ENCODE measurements around the gene VSX1.

The VSX1 gene

DNA sequence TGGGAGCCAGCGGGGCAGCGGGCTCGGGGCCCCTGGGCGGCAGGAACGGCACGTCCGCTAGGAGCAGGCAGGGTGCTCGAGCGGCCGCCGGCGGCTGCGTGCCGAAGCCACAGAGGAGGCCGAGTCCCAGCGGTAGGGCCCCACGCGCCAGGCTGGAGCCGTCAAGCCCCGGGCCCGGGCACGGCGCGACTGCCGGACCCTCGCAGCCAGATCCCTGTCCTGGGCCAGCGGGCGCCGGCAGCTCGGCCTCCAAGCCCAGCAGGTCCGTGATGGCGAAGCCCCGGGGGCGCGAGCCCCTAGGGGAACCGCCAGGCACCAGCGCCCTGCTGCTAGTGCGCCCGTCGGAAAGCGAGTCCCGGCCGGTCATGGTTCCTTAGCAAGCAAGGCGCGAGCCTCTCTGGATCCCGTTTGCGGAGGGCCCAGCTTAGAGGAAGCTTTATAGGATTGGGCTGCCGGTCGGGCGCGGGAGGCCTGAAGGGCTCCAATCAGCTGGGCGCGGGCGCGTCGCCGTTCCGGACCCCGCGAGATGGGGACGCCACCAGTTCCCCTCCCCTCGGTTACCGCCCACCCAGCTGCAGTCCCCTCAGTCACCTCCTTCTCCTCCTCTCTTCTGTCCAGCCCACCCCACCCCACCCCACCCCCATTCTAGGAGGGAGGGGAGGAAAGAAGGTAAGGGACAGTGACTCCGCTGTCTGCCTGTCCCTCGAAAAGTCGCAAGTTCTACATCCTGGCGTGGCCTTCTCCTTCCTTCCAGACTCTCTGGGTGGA, at the start of gene VSX1:
Gene VSX1 (minus strand): TSS at position 412 of the 768 bp plus-strand sequence. CDS start 45 bp downstream, at position 367.
- no peak for DNase-seq

DNA sequence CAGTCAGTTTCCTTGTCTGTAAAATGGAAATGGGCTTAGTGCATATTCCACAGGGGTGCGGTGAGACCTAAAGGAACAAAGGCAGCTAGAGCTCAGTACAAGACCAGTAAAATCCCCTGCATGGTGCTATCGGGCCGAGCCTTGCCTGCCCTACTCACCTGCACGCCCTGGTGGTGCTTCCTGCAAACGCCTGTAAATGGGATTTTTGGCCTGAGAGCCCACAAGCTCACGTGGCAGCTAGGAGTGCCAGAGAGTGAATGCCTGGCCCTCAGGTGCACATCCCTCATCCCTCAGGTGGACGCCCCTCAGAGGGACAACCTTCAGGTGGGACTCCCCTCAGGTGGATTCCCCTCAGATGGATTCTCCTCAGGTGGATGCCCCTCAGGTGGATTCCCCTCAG, 48.0 kb upstream of the VSX1 start:
- no peak for DNase-seq

DNA sequence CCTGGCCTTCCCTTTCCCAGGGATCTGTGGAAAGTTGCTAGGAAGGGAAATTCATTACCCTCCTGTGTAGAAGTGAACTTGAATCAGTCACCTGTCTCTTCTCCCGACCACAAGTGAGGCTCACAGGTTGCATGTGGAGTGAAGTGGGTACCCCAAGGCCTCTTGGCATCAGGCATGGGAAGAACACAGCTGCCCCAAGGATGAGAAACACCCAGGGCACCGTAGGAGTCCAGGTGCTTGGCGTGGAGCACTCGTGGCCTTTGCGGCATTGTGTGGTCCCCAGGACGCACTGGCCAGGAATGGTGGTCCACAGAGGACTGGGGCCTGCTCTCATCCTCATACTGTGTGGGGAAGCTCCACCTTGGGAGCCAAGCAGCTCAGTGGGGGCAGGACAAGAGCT, 47.5 kb upstream of the VSX1 start:
- no peak for DNase-seq

DNA sequence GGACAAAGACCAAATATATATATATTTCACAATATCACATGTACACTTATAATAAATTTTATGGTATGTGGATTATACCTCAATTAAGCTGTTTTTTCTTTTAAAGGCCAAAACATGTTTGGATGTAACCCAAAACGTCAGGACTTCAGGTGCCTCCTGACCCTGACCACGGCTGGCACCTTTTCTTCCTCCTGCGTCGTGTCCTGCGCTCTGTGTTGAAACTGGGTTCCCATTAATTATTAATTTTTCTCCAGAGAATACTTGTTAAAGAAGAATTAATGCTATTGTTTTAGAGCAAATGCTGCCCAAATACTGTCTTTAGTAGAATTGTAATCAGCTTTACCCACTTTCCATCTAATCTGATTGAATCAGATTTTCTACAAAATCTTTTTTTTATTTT, 46.7 kb upstream of the VSX1 start:
- no peak for DNase-seq

DNA sequence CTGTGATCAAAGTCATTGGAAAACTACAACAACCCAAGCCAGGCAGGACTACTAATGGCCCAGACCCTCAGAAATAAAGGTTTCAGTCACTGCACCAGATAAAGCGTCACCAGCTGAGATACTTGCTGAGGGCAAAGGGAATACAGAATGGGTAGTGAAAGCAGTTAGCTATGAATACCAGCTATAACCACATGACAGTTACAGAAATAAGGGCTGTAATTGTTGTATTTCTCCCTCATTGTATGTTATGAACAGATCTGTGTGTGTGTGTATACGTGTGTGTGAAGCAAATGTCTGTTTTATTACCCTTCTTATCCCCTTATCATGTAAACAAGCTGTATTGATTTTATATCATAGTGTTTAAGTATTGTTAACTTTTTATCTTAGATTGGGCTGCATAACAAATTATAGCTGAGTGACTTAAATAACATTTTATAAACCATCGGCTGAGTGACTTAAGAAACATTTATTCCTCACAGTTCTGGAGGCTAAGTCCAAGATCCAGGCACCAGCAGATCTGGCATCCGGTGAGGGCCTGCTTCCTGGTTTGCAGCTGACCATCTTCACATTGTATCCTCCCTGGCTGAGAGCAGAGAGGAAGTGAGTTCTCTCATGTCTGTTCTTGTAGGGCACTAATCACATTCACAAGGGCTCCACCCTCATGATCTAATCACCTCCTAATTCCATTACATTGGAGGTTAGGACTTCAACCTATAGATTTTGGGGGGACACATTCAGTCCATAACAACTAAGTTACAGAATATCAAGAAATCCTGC, 46.0 kb upstream of the VSX1 start:
- no peak for DNase-seq

DNA sequence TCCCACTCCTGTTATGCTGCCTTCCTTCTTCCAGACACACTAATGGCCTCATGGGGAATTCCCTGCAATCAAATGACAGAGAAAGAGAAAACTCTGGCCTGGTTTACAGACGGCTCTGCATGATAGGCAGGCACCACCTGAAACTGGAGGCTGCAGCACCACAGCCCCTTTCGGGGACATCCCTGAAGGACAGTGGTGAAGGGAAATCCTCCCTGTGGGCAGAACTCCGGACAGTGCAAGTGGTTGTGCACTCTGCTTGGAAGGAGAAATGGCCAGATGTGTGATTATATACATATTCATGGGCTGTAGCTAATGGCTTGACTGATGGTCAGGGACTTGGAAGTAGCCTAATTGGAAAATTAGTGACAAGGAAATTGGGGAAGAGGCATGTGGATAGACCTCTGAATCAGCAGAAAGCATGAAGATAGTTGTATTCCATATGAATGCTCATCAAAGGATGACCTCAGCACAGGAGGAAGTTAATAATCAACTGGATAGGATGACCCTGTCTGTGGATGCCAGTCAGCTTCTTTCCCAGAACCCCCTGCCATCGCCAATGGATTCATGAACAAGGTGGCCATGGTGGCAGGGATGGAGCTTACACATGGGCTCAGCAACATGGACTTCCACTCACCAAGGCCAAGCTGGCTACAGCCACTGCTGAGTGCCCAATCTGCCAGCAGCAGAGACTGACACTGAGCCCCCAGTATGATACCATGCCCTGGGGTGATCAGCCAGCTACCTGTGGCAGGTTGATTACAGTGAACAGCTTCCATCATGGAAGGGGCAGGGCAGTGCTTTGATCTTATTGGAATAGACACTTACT, 44.5 kb upstream of the VSX1 start:
- DNase-seq: no peak

DNA sequence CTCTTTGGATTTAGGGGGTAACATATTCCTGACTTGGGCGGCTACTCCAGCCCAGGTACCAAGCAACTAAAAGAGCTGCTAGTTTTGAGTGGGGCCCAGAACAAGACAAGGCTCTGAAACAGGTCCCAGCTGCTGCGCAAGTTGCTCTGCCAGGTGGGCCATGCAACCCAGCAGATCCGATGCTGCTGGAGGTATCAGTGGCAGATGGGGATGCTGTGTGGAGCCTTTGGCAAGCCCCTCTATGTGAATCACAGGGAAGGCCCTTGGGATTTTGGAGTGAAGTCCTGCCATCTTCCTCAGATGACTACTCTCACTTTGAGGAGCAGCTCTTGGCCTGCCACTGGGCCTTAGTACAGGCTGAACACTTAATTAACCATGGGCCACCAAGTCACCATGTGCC, 43.7 kb upstream of the VSX1 start:
- DNase-seq: no peak

DNA sequence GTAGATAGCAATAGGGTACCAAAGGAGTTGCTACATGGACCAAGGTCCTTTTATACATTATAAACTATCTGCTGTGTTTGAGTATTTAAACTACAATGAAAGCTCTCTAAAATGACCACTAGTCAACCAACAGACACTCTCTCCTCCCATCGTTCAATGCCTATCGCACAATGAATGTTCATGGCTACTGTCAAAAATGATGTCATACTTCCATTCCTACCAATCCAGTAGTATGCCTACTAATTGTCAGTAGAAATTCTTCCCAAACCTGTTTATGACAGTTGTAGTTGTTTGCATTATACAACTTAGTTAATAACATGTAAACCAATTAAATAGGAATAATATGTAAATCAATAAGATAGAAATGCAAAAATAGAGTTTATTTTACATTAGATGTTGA, 39.0 kb upstream of the VSX1 start:
- no peak for DNase-seq

DNA sequence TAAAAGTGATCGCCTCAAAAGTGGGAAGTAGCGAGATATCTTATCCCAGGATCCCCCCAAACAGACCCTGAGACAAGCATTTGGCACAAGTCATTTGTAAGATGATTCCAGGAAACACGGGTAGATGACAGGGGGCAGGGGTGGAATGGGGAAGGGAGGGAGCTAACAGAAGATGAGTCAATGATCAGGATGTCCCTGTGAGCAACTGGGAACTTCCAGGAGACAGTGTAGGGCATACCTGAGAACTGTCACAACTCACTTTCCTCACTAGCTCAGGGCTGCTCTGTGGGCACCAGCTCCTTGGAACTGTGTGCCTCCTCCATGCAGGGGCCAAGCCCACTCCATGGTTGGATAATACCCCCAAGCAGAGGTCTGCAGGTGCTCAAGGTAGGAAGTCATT, 38.5 kb upstream of the VSX1 start:
- DNase-seq: no peak

DNA sequence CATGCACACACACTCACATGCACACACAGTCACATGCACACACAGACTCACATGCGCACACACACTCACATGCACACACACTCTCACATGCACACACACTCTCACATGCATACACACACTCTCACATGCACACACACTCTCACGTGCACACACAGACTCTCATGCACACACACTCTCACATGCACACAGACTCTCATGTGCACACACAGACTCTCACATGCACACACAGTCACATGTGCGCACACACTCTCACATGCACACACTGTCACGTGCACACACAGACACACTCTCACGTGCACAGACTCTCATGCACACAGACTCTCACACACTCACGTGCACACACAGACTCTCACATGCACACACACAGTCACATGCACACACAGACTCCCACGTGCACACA, 36.6 kb upstream of the VSX1 start:
- no peak for DNase-seq

DNA sequence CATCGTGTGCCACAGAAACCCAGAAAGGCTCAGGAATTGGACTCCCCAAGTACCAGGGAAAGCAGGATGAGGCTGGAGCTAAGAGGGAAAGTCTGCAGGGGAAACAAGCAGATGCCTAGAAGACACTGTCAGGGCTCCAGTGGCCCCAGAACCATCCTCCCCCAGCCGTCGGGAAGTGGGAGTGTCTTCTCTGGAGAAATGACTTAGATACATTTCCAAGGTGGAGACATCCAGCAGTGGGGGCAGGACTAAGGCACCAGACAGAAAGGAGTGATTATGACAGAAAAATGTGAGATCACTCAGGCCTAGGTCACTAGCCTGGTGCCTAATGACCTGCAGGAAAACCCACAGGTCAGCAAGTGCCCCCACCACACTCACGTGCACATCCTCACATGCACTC, 36.0 kb upstream of the VSX1 start:
- DNase-seq: no peak

DNA sequence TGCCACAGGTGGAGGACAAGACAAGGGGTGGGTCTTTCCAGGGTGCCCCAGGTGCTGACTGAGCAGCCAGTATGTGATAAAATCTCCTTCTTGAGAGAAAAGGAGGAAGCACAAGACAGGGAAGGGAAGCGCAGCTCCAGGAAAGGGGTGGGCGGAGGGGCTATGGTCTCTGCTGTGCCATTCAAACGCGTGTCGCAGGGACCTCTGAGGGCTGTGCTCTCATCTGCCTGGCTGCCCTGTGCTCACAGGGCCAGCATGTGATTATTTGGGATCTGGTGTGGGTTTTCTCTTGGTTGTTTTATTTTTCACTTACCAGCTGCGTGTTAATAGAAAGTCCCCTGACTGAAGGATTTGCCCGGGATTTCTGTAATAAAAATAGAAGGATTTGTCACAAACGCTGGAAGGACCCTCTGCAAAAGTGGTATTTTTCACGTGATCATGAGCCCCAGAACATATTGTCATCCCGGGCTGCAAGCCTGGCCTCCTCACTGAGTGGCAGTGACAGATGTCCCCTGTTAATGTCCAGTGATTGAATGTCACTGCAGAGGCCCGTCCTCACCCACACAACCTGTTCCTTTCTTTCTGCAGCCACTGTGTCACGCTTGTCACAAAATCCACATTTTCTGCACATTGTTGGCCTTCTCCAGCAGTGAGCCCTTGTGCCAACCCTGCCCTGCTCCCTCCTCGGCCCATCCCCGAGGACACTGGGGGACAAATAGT, 35.0 kb upstream of the VSX1 start:
- no peak for DNase-seq

DNA sequence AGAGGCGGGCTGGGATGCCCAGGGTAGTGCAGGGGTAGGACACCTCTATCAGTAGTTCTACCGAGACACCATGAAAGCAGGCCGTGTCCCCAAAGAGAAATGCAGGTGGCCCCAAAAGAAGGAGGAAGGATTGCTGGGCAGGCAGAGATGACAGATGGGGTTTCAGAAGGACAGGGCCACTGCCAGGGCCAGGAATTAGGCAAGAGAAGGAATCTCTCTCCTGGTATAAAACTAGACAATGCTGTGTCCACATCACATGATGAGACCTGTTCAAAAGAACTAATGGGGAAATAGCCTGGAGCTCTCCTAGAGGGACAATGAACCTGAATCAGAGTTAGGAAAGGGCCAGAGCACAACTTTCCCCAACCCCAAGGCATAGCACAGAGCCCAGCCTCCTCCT, 21.6 kb upstream of the VSX1 start:
- DNase-seq: no peak

DNA sequence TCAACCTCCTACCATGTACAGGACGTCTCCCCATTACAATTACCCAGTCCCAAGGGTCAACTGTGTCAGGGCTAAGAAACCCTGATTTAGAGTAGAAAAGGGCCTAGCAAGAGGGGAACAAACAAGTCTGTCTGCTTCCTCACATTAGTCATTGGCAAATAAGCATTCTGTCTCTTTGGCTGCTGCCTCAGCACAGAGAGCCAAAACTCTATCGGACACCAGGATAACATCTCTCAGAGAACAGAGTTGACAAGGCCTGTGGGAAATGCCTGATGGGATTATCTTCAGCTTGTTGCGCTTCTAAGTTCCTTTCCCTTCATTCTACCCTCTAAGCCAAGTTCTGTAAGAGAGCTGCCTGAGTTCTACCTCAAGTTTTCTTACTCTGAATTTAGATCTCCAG, 19.0 kb upstream of the VSX1 start:
- DNase-seq: no peak

DNA sequence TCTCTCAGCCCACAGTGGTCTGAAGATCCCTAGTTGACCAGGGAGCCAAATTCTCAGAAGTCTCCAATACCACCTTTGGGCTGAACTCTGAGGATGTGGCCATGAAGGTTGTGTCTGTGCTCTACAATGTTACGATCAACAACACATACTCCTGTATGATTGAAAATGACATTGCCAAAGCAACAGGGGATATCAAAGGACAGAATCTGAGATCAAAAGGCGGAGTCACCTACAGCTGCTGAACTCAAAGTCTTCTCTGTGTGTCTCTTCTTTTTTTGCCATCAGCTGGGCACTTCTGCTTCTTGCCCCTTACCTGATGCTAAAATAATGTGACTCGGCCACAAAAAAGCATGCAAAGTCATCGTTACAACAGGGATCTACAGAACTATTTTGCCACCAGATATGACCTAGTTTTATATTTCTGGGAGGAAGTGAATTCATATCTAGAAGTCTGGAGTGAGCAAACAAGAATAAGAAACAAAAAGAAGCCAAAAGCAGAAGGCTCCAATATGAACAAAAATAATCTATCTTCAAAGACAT, 17.7 kb upstream of the VSX1 start:
- no peak for DNase-seq

DNA sequence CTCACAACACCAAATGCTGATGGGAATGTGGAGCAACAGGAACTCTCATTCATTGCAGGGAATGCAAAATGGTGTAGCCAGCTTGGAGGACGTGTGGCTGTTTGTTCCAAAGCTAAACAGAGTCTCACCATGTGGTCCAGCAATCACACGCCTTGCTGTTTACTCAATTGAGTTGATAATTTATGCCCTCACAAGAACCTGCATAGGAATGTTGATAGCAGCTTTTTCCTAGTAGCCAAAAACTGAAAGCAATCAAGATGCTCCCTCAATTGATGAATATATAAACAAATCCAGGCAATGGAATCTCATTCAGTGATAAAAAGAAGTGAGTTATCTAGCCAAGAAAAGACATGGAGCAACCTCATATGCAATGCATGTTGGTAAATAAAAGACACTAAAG, 15.6 kb upstream of the VSX1 start:
- no peak for DNase-seq

DNA sequence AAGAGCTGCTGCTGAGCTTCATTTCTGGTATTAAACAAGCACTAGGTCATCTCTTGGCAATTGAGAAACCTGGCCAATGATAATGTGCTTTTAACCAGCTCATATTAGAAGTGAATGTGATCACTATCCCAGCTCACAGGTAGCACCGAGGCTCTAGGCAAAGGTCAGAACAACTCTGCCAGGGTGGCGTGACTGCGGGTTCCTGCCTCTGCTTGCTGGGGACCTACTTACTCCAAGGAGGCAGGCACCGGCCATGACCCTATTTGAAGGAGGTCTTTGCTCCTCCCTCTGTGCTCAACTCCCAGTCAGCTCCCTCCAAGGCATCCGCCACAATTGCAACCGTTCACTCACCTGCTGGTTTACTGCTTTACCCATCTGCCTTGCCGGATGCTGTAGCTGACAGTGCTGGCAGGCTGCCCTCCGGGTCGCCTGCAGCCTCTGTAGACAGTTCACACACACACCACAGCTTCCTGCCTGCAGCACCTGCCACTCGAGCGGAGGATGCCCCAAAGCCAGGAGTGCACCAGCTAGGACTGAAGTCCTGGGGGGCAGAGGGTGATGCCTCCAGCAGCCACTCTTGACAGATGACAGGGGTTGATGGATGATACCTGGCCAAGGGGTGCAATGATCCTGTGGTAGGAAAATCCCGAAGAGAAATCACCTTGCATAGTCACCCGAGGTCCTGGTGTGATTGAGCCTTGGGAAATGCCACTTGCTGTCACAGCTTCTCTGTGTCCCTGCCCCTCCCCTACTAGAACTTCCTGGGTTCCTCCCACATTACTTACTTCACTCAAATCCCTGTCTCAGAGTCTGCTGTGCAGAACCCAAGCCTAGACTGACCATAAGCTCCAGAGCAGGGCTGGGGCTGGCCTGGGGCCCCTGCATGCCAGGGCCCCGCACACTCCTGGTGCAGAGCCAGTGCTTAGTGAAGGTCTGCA, 8.8 kb upstream of the VSX1 start:
- peak; percentile 81 for DNase-seq

DNA sequence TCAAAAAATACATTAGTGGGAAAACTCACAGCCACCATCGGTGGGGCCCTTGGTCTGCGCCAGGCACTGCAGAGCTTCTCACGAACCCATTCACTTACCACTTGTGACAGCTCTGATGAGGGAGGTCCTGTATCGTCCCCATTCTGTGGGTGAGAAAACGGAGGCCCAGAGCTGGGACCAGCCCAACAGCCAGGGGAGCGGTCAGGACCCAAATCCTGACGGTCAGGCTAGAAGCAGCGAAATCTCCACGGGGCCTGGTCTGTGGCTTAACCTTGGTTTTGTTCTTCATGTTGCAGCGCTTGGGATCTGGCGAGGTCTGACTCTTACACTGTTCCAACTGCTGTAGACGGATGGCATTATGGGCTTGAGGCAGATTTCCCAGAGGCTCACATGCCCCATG, 7.7 kb upstream of the VSX1 start:
- no peak for DNase-seq

DNA sequence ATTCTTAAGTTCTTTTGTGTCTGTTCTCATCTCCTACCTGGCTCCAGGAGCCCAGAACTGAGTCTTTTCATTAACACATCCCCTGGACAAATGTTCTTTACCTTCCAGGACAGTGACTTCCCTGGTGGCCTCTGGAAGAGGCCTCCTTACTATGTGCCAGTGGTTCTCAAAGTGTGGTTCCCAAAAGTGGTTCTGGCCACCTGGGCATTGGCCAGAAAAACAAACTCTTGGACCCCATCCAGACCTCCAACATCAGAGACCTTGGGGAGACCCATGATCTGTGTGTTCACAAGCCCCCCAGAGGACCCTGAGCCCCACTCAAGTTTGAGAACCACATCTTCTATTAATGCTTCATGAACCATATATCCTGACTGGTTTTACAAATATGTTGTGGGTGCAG, 7.2 kb upstream of the VSX1 start:
- DNase-seq: no peak

DNA sequence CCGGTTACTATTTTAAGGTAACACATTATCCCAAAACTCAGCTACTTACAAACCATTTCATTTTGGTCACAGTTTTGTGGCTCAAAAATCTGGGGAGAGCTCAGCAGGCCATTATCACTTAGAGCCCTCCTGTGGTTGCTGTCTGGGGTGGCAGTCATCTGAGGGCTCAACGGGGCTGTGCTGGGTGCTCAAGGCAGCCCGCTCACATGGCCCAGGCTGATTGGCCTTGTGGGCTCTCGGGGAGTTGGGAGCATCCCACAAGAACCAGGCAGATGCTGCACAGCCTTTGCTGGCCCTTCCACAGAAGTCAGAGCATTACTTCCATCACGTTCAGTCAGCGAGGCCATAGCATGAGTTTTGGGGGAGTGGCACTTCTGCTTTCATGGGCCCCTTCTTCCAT, 6.3 kb upstream of the VSX1 start:
- DNase-seq: no peak

DNA sequence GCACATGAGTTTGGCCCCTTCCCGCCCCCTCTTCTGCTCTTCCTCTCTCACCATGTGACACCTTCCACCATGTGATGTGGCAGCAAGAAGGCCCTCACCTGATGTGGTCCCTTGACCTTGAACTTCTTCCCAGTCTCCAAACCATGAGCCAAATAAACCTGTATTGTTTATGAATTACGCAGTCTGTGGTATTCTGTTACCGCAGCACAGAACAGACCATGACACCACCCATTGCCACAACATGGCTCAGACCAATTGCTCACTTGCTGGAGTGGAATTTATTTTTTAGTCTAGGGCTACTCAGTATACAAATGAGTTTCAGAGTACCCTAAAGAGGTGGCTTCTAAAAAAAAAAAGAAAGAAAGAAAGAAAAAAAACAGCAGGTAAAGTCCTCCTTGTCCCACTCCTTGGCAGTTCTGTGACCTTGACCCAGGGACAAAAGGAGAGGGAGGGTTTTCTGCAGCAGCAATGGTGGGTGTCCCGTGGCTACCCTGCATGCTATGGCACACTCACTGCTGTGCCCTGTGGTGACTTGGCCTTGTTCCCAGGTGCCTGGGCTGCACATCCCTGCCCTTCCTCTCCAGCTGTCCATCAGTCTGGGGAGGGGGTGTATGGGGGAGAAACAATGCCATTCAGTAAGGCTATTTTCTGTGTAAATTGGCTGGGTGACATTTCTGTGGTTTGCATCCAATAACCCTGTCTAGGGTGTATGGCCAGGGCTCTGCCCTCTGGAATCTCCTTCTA, 5.4 kb upstream of the VSX1 start:
- DNase-seq: no peak
